NCI-H526 (cell line): Measurements from ENCODE around the gene ASZ1.

Experiments used
- DNase-seq, 2 experiments: peaks; one replicate each; lab custom pipeline; 2025; lab: John Stamatoyannopoulos, UW

The ASZ1 gene

GRCh38 chr7:117401293-117402002, 25.8 kb downstream of the ASZ1 start:
- no peak for DNase-seq

DNA sequence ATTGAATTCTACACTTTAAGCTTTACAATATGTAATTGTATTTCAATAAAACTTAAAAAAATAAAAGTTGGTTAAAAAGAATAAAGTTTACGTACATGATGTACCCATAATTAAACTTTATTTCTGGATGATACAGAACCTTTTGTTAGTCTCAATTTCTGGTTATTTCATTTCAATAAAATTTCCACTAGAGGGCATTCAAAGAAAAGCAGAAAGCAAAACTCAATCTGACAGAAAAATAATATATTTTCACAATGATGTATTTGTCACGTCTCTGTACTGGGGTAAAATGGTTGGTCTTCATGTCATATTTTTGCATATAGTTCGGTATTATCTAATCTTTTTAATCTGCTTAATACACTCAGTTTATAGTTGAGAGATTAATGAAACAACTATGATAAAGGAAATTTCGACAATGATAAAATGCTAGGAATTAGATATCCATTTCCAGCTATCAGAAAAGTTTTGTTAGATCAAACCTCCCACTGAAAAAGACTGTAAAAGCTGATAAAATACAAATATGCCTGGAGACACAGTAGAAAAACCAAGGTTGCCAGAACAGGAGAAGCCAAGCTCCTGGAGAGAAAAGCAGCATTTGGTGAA, 27.4 kb downstream of the ASZ1 start:
- DNase-seq: peak in 1 of 2 experiments; percentile 34

- DNase-seq: no peak
Observed at GRCh38 chr7:117395743-117396142, 31.6 kb downstream of the ASZ1 start.

DNA sequence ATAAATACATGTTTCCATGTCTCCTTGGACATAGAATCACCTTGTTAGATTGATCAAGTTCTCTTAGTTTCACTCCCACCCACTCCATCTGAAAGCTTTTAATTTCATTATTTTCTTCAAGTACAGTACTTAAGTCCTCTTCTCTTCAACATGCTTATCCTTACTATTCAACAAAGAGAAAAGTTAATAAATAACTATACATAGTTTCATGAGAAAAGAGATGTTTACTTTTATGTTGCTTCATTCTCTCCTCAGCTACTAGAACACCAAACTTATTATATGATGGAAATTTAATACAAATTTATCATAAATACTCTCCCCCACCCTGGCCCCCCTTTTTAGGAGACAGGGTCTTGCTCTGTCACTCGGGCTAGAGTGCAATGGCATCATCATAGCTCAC, 33.5 kb downstream of the ASZ1 start:
- no peak for DNase-seq

DNA sequence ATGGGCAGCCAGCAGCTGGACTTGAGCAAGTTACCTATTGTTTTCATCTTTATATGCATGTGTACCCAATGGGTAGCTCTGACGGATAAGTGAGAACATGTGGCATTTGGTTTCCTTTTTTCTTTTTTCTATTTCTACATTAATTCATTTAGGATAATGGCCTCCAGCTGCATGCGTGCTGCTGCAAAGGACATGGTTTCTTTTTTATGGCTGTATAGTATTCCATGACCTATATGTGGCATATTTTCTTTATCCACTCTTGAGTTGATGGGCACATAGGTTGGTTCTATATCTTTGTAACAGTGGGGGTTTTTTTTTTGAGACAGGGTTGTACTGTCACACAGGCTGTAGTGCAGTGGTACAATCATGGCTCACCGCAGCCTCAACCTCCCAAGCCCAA, 37.4 kb downstream of the ASZ1 start:
- DNase-seq: no peak

DNA sequence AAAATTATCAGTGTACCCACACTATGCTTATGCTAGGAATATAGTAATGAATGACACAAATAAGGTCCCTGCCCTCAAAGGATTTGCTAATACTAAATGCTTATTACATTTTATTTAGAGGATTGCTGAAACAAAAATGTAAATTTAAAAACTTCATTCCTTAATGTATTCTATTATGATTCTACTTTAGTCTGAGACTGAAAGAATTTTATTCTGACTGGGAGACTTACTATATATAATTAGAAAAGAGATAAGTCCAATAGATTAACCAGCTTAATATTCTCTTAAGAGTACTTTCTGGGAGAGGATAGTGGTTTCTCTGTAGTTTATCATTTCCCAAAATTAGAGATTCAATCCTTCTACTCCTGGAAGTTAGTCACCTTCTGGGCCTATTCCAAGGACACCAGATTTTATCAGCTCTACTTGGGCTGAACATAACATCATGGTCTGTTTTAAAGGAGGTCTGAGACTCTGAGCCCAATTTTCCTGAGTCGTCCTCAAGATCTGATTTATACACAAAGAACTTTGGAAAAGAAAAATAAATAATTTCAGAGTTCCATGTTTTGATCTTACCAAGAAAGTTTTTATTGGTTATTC, 41.1 kb downstream of the ASZ1 start:
- DNase-seq: no peak

GRCh38 chr7:117385363-117386109, 41.8 kb downstream of the ASZ1 start:
- peak in 1 of 2 experiments; percentile 38 for DNase-seq

GRCh38 chr7:117384688-117385362, 42.5 kb downstream of the ASZ1 start:
- DNase-seq: no peak

DNA sequence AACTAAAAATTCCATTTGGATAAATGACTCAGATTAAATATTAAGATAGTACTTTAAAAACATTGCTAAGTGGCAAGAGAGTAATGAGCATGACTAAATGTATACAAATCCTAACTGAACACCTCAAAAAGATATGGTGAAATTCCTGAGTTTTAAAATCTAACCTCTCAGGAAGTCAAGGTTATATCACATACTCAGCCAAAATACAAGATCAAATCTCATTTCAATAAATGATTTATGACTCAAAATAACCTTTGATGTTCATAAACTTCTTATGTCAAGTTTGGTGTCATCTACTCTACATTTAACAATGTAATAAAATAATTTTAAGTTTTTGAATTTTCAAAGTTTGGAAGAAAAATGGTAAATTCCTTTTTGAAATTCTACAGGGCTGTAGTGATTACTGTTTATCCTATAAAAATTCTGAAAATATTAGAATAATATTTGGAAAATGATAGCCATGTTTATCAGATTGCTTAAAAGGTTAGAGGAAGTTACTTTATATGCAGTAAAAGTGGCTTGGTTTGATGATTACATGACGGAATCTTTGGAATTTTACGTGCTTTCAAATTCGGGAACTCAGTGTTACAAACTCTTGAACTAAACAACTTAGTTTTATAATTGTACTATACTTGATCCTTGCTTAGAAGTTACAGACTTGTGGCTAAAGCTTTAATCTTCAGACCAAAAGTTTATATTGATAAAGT, 43.7 kb downstream of the ASZ1 start:
- no peak for DNase-seq

DNA sequence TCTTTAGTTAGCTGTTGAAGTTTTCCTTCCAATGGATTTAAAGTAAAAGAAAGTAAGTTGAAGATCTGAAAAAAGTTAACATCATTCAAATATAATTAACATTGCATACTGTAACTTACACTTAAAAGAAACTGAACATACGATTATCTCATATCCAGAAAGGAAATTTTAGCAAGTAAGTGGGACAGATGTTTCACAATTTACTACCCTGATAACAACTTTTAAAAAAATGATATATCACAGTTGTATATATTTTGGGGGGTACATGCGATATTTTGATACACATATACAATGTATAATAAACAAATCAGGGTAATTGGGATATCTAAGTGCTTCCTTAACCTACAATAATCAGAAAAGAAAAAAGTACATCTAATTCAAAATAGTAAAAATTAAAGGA, 44.2 kb downstream of the ASZ1 start:
- DNase-seq: no peak

DNA sequence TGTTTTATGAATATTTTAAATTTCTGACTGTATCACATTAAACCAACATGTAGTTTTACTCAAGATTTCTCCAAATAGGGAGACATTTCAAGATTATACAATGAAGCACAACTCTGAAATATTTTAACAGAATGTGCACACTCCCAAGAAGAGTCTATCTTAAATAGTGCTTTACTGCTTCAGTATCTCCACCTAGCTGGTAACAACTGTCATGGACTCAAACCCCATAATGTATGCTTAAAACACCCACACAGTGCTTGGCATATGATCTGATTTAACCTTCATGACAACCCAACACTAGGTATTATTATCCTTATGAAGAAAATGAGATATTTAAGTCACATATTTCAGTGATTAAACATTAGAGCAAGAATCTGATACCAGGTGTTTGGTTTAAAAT, 45.9 kb downstream of the ASZ1 start:
- no peak for DNase-seq

DNA sequence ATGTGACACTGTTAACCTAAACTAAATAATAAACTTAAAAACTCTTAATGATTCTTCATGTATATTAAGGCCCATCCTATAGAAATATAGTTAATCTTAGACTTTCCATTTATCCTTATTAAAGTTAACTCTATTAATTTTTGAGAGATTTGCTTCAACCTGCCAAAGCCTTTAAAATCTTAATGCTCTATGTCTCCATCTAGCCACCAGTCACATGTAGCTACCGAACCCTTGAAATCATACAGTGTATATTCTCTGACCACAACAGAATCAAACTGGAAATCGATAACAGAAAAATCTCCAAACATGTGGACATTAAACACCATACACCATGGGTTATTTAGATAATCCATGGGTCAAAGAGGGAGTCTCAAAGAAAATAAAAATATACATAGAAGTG, 51.9 kb downstream of the ASZ1 start:
- DNase-seq: no peak

DNA sequence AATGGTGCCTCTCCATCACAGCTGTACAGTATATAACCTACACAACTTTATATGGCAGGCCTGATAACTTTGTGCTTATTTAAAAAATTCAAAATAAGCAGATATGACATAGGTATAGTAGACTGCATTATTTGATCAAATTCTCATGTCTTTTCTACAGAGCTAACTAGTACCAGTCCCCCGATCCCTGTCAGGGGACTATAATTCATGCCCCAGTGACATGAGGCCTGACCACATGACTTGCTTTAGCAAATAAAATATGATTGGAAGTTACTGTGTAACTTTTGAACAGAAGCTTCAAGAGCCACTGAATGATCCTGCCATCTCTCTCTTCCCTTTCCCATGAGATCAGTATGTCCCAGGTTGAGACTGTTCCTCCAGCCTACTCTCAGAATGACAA, 55.2 kb downstream of the ASZ1 start:
- DNase-seq: no peak

DNA sequence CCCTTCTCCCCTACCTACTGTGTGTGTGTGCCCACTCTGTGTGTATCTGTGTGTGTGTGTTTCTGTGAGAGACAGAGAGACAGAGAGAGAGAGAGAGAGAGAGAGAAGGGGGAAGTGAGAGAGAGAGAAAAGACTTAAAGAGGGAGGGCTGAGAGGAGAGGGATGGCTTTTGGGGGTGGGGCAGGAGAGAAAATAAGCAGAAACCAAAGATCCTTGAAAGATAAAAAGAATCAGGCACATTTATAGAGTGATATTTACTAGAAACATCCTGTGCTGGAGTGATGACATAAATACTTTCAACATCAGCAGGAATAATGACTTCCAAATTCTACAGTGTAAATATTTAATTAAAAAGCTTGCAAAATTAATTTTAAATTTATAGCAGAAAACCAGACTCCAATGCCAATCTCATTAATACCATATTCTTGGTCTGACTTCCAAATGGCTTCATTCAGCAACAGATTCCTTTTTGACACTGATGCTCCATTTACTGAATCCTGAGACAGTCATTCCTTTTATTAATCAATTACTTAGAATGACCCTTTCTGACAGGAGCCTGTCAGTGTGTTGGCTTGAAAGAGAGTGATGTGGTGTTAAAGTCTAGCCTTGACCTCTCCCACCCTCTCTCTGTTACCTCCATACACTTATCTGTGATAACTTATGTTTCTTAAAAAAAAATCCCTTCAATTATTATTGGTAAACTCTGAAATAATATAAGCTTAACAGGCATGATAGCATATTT, 62.8 kb downstream of the ASZ1 start:
- DNase-seq: no peak

- no peak for DNase-seq
Observed at GRCh38 chr7:117362294-117362888, 64.9 kb downstream of the ASZ1 start.

DNA sequence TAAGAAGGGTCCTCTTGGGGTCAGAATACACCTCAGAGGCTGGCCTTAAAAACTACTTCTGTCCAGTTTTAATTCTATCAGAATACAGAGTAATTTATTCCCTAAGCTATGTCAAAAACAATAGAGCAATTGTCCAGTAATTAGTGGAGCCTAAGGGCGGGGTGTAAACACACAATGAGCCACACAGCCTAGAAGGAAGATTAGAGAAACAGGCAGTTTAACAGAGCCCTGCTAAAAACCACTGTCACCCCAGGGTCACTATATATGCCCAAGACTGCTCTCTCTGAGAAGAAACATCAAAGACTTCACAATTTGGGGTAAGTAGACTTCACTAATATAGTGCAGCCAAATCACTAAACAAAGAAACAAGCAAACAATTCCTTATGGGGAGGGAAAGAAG, 77.3 kb downstream of the ASZ1 start:
- peak in 1 of 2 experiments; percentile 39 for DNase-seq

DNA sequence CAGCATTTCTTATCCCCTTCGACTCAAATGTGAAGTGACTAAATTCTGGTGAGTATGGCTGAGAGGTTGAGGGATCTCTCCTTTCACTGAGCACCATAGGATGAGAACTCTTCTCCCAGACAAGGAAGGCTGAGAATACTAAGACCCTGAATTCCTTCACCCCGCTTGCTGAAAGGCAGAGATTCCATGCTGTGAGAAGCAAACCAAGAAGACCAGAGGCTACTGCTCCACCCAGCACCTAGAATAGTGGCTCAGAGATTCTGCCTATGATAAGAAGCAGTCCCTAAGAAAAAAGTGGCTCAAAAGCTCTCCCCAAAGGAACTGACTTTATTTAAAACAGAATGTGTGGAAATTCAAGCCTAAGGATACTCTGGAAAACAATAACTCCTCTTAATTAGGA, 77.7 kb downstream of the ASZ1 start:
- DNase-seq: no peak

DNA sequence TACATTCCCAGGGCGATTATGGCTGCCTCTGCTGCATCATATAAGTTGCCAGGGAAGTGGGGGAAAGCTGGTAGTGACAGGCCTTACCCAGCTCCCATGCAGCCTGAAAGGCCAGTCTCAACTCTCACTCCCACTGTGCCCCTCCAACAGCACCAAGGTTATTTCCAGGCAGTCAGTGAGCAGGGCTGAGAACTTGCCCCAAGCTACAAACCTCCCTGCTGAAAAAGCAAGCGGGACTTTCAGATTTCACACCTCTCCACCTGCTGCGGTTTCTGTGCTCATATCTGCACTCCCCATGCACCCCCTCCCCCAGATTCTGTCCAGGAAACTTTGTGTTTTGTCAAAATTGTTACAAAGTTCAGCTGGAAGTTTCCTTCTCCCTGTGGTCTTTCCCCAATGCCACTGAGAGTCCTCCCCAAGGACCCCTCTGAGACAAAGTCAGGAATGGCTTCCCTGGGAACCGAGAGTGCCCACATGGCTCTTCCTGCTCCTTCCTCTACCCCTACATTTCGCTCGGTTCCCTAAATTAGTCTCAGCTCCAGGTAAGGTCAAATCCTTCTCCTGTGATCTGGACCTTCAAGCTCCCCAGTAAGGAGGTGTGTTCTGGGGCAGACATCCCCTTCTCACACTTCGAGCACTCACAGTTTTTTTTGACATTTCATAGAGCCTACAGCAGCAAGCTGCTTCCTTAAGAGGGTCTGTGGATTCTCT, 79.2 kb downstream of the ASZ1 start:
- no peak for DNase-seq

GRCh38 chr7:117347480-117347879, 79.8 kb downstream of the ASZ1 start:
- no peak for DNase-seq

GRCh38 chr7:117346161-117346560, 81.1 kb downstream of the ASZ1 start:
- no peak for DNase-seq
